ENCODE measurements around the gene KCNH2.

DNA sequence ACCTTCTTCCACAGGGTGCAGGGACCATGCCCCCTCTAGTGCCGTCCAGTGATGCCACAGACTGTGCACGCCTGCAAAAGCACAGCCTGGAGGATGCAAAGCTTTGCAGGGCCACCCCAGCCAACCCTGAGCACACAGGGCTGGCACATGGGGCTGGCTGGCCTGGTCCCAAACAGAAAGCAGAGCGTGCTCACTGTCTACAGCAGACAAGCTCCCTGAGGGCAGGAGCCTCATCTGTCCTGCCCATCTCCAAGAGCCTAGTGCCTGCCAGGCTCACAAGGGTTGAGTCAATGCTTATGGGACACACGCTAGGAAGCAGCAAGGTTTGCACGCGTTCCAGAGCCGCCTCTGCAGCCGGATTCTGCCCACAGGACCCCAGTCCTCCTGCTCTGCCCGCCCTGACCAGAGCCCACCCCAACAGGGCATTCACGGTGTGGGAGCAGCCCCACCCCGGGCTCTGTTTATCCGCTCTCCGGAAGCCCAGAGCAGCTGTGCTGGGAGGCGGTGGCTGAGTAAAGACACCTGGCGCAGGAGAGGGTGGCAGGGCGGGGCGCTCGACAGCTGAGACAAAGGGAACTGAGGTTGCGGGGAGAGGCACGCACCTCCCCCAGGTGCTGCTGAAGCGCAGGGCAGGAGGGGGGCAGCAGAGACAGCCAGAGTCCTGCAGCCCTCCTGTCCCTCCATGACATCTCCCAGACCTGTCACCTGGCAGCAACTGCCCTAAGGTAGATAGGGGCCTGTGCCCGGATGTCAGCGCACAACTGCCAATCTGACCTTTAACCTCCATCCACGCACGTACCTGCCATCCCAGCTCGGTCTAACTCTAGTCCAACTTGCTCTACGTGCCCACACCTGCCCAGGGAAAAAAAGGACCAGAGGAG is 4.3 kb downstream of the KCNH2 start:
- TF ChIP-seq, protein P1, sequence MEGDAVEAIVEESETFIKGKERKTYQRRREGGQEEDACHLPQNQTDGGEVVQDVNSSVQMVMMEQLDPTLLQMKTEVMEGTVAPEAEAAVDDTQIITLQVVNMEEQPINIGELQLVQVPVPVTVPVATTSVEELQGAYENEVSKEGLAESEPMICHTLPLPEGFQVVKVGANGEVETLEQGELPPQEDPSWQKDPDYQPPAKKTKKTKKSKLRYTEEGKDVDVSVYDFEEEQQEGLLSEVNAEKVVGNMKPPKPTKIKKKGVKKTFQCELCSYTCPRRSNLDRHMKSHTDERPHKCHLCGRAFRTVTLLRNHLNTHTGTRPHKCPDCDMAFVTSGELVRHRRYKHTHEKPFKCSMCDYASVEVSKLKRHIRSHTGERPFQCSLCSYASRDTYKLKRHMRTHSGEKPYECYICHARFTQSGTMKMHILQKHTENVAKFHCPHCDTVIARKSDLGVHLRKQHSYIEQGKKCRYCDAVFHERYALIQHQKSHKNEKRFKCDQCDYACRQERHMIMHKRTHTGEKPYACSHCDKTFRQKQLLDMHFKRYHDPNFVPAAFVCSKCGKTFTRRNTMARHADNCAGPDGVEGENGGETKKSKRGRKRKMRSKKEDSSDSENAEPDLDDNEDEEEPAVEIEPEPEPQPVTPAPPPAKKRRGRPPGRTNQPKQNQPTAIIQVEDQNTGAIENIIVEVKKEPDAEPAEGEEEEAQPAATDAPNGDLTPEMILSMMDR (conservative IDR thresholded peaks at IDR 0.05; ENCODE audit: low read length): no peak
- no peak for TF ChIP-seq EZH2phosphoT487 (IDR thresholded peaks at IDR 0.05; ENCODE audit: borderline replicate concordance, low read depth, low read length)
